Stimulated activated CD4-positive, alpha-beta T cell treated with anti-CD3 and anti-CD28 coated beads, Interleukin-12 subunit alpha, Interleukin-12 subunit beta, amount 100 ng/mL, for 4 hours (primary cell): ENCODE results near the gene TMEM44.
"Not testable (repeated sequence)": the region's sequence is repeated elsewhere in the genome, so short reads cannot be mapped to it uniquely, and the experiment has no call there.

Experiments used
- DNase-seq: peaks from one replicate; pipeline ENCODE4 v3.0.0-alpha.2; 2020

TMEM44 gene

DNA sequence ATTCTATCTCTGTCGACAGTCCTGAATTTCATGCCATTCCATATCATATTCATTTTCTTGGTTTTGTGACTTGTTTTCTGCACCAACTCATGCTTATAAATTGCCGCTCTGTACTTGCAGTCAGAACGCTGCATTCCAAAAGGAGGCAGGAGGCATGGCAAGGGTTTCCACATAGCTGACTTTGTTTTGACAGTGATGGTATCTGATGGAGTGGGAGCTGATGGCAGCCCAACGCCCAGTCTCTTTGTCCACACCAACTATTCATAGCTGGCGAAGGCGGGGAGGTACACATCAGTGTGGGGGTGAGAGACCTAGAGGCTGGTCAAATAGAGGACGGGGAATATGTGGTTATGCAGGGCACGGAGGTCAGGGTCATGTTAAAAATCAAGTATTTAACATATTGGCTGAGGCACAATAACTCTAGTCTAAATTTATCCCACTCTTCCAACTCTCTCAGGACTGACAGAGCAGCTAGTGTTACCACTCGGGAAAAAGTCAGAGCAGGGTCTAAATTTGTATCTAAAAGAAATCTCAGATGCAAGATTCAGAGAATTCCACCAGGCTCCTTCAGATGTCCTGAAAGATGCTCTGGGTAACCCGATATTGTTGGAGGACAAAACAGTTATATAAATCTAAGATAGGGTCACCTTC lies 78.6 kb downstream of the TMEM44 start:
- DNase-seq = no peak

DNA sequence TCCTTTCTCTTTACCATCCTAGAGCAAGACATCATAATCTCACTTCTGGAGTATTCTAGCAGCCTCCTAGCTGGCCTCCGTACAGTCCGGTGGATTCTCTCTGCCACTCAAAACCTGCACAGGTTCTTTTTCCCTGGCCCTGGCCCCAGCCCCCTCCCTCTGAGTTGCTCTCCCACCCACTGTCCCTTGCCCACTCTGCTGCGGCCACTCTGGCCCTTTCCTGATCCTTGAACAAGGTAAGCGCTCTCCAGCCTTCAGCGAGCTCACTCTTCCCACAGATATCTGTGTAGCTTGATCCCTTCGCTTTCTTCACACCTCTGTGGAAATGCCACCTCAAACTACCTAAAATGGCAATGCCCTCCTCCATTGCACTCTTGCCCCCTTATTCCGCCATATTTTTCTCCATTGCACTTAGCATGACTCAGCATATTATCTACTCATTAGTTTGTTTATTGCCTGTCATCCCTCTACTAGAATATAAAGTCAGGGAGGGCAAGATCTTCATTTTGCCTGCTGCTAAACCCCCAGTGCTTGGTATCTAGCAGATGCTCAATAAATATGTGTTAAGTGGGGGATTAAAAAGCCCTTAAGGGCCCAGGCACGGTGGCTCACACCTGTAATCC lies 80.8 kb downstream of the TMEM44 start:
- DNase-seq = no peak

- DNase-seq = no peak
Measured at GRCh38 chr3:194549853-194550252, 83.4 kb downstream of the TMEM44 start.

DNA sequence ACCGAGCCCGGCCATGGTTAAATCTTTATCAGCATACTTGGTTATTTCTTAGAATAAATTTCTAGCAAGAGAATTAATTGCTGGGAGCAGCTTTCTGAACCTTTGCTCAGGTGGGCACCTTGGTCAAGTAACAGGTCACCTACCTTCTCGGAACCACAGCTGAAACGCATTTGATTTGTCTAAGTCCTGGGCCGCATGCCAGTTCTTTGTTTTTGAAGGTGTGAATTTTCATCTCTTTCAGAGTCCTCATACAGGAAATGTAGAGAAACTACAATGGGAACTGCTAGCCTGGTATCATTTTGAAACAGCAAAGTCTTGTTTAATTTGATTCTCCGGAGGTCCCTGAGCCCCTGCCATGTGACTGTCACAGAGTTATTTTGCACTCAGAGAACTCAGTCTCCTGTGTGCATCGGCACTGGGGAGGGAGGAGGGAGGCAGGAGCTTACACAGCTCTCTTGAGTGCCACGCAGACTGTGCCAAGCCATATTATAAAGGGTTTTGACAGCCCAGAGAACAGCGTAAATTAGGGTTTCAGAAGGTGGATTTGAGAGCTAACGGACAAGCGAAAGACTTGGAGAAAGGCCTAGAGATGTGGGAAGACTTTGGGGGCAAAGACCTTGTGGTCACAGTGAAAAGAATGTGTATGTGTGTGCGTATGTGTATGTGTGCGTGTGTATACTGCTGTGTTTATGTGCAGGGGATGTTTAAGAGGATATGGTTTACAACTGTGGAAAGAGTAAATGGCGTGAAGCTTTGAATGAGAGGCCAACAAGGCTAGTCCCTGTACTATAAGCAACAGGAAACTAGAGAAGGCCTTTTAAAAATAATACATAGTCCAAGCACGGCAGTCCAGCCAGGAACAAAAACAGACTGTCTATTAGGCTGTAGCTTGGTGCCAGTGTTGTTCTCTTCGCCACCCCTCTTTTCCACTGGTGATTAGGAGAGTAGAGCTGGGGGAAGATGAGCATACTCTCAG lies 84.6 kb downstream of the TMEM44 start:
- no peak for DNase-seq

DNA sequence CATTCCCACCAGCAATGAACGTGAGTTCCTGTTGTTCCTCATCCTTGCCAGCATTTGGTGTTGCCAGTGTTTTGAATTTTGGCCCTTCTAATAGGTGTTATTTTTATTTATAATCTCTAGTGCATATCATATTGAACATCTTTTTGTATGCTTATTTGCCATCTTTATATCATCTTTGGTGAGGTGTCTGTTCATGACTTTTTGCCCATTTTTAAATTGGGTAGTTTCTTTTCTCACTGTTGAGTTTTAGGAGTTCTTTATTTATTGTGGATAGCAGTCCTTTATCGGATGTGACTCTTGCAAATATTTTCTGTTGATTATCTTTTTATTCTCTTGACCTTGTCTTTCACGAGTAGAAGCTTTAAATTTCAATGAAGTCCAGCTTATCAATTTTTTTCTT lies 86.2 kb downstream of the TMEM44 start:
- DNase-seq = no peak

GRCh38 chr3:194545538-194545937 lies 87.7 kb downstream of the TMEM44 start:
- not testable (repeated sequence) for DNase-seq

GRCh38 chr3:194543550-194543949 lies 89.7 kb downstream of the TMEM44 start:
- DNase-seq = no peak

DNA sequence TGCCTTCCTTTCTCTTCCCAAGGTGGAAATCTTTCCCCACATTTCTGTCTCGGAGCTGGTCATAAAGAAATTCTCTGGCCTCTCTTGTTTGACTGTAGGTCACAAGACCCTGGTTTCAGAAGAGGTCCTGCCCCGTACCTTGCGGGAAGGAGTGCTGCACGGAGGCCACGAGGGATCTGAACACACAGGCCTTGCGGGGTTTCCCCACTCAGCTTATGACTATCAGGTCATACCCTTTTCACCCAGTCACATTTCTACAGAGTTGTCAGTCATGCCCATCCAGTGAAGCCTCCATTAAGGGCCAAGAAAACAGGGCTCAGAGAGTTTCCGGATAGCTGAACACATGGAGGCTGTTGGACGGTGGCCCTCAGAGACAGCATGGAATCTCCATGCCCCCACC lies 91.7 kb downstream of the TMEM44 start:
- no peak for DNase-seq

GRCh38 chr3:194540274-194540905 lies 92.8 kb downstream of the TMEM44 start:
- DNase-seq = no peak

- DNase-seq = no peak
Measured at GRCh38 chr3:194539498-194539897, 93.7 kb downstream of the TMEM44 start.

DNA sequence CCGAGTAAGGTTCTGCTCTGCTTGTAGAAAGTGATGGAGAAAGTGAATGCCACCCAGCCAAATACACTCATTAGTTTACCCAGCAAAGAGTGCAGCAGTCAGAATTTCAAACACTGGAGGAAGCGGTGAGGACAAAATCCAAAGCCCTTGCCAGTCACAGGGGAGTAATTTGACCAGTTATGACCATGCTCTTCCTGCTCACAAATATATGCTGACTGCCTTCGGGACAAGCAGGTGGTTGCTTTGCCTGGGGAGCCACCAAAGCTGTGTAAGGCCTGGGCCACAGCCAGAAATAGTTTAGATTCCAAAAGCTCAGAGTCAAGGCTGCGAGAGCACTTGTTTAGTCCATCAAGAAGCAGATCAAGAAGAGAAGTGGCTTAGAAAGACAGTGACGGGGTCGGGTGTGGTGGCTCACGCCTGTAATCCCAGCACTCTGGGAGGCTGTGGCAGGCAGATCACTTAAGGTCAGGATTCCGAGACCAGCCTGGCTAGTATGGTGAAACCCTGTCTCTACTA lies 95.4 kb downstream of the TMEM44 start:
- DNase-seq = no peak
